ENCODE measurements around the gene NUAK1.

The NUAK1 gene

GRCh38 chr12:106054049-106054448 is 84.7 kb downstream of the NUAK1 start:
- no peak for DNase-seq (ENCODE audit: extremely low spot score)
- ChIA-PET POLR2A (no interaction called here), CTCF (no interaction called here)
- no peak for TF ChIP-seq CTCF (IDR thresholded peaks at IDR 0.05; ENCODE audit: control extremely low read depth, extremely low read depth, low read depth, missing control alignments)

- no peak for DNase-seq (ENCODE audit: extremely low spot score)
- ChIA-PET POLR2A (no interaction called here), CTCF (interaction anchor here (1.1 kb wide), 1 partner anchor 15 kb away, joined by 3 read pairs; no protein-coding TSS in a partner anchor)
- TF ChIP-seq CTCF (IDR thresholded peaks at IDR 0.05; ENCODE audit: control extremely low read depth, extremely low read depth, low read depth, missing control alignments): no peak
These were observed 86.8 kb downstream of the NUAK1 start for GRCh38 chr12:106051853-106052531.

GRCh38 chr12:106049546-106049945 is 89.2 kb downstream of the NUAK1 start:
- TF ChIP-seq CTCF (IDR thresholded peaks at IDR 0.05; ENCODE audit: control extremely low read depth, extremely low read depth, low read depth, missing control alignments): no peak
- CTCF ChIA-PET: interaction anchor here (1.1 kb wide), 1 partner anchor 16 kb away, joined by 3 read pairs; no protein-coding TSS in a partner anchor
- POLR2A ChIA-PET: no interaction called here

GRCh38 chr12:106049105-106049504 is 89.6 kb downstream of the NUAK1 start:
- DNase-seq (ENCODE audit: extremely low spot score): no peak
- no peak for TF ChIP-seq CTCF (IDR thresholded peaks at IDR 0.05; ENCODE audit: control extremely low read depth, extremely low read depth, low read depth, missing control alignments)
- CTCF ChIA-PET: interaction anchor here (1.1 kb wide), 1 partner anchor 16 kb away, joined by 3 read pairs; no protein-coding TSS in a partner anchor
- POLR2A ChIA-PET: no interaction called here

More at GRCh38 chr12:106049546-106049945, 89.2 kb downstream of the NUAK1 start:
- DNase-seq (ENCODE audit: extremely low spot score): no peak

GRCh38 chr12:106048676-106049075 is 90.1 kb downstream of the NUAK1 start:
- DNase-seq (ENCODE audit: extremely low spot score): no peak
- TF ChIP-seq CTCF (IDR thresholded peaks at IDR 0.05; ENCODE audit: control extremely low read depth, extremely low read depth, low read depth, missing control alignments): no peak
- CTCF ChIA-PET: interaction anchor here (1.1 kb wide), 1 partner anchor 15 kb away, joined by 3 read pairs; no protein-coding TSS in a partner anchor
- POLR2A ChIA-PET: no interaction called here

GRCh38 chr12:106048016-106048415 is 90.7 kb downstream of the NUAK1 start:
- no peak for TF ChIP-seq CTCF (IDR thresholded peaks at IDR 0.05; ENCODE audit: control extremely low read depth, extremely low read depth, low read depth, missing control alignments)
- ChIA-PET POLR2A (no interaction called here), CTCF (interaction anchor here (1.3 to 1.6 kb wide), 2 partner anchors 12 to 101 kb away, joined by 3 to 4 read pairs; no protein-coding TSS in a partner anchor)
- no peak for DNase-seq (ENCODE audit: extremely low spot score)
